CD4-positive, alpha-beta T cell (primary cell): Measurements from ENCODE around the gene SIL1. TPM values are rescaled to one million over a fixed set of nuclear protein-coding genes. Genes with fewer than 3 reads are reported as not detected.

ENCODE experiments used
- ATAC-seq: fragments of 200-7000 bp; cut with Tn5 transposase; one replicate; pipeline ENCODE4 v1.10.0; 2022; ENCODE audit warnings: mild to moderate bottlenecking; ENCODE audit not compliant: poor library complexity
- CTCF ChIA-PET: fragments of 350-600 bp; sonication (Branson Sonifier 250); formaldehyde crosslinking; loops from one replicate; lab custom pipeline; 2021; ENCODE audit warnings: antibody characterized with exemption, inconsistent platforms; lab: Charles Lee
- POLR2A ChIA-PET: fragments of 350-600 bp; sonication (Branson Sonifier 250); formaldehyde crosslinking; loops from one replicate; lab custom pipeline; 2021; ENCODE audit warnings: antibody characterized with exemption, inconsistent platforms; lab: Charles Lee
- DNase-seq, 14 experiments: peaks; one replicate each; pipeline ENCODE4 v3.0.0-alpha.2; 2013 to 2020; ENCODE audit warnings: mixed read lengths in 2 of 14
- H3K27ac ChIP-seq, 2 donors: one replicate each; pipeline versions ENCODE4 v1.5.1 to v1.7.0; 2013; ENCODE audit warnings: low read length in 2 of 2, low read depth in 1 of 2, mild to moderate bottlenecking in 1 of 2
- H3K27me3 ChIP-seq, 2 experiments: 1 replicate in 1 of 2; 2 replicates in 1 of 2; pipeline versions ENCODE4 v1.6.1 to v1.7.0; 2013; ENCODE audit warnings: low read length in 2 of 2, control low read depth in 1 of 2, mild to moderate bottlenecking in 1 of 2, moderate library complexity in 1 of 2; ENCODE audit not compliant: insufficient read depth in 2 of 2, control insufficient read depth in 1 of 2
- H3K36me3 ChIP-seq: one replicate; pipeline ENCODE4 v1.6.1; 2013; ENCODE audit warnings: low read length, control low read depth; ENCODE audit not compliant: insufficient read depth
- H3K4me1 ChIP-seq: one replicate; pipeline ENCODE4 v1.6.1; 2013; ENCODE audit warnings: low read length, control low read depth; ENCODE audit not compliant: insufficient read depth
- H3K4me3 ChIP-seq: one replicate; pipeline ENCODE4 v1.5.1; 2013; ENCODE audit warnings: mild to moderate bottlenecking, low read length, moderate library complexity
- H3K9me3 ChIP-seq, 2 experiments: 1 replicate in 1 of 2; 2 replicates in 1 of 2; pipeline versions ENCODE4 v1.6.1 to v1.7.0; 2013; ENCODE audit warnings: low read length in 2 of 2, mild to moderate bottlenecking in 2 of 2, control low read depth in 1 of 2, moderate library complexity in 1 of 2; ENCODE audit not compliant: control insufficient read depth in 1 of 2, insufficient read depth in 1 of 2
- H3K27ac Mint-ChIP-seq: one replicate; pipeline ENCODE4 v1.8.0; 2020; ENCODE audit warnings: mixed read lengths
- H3K27me3 Mint-ChIP-seq: one replicate; pipeline ENCODE4 v1.8.0; 2021; ENCODE audit warnings: mixed read lengths
- H3K36me3 Mint-ChIP-seq: one replicate; pipeline ENCODE4 v1.8.0; 2021; ENCODE audit warnings: low read depth, mixed read lengths
- H3K4me1 Mint-ChIP-seq: one replicate; pipeline ENCODE4 v1.8.0; 2021; ENCODE audit warnings: low read depth, mixed read lengths
- H3K4me3 Mint-ChIP-seq: one replicate; pipeline ENCODE4 v1.8.0; 2020; ENCODE audit warnings: mild to moderate bottlenecking, mixed read lengths
- H3K9me3 Mint-ChIP-seq: one replicate; pipeline ENCODE4 v1.8.0; 2020; ENCODE audit warnings: mixed read lengths
- CTCF ChIP-seq: fragments of 200-600 bp; IDR thresholded peaks from one replicate; pipeline ENCODE4 v1.8.0; 2022; ENCODE audit warnings: antibody characterized with exemption, mild to moderate bottlenecking
- intact Hi-C, 2 experiments: fragments of 100-400 bp; cut with DNase I in 1 of 2; cut with micrococcal nuclease in 1 of 2; formaldehyde crosslinking; loops; one replicate each; pipeline versions ENCODE4 v1.15.1 to v1.9.0; 2023 to 2025; cut with DNase I, micrococcal nuclease
- total RNA-seq, 174 experiments: library from RNA in 2 of 174; stranded (reverse) in 2 of 174; gene quantifications; one replicate each; pipeline ENCODE4 v1.2.3 and lab custom pipeline; 2021 to 2026

The SIL1 gene
- total RNA-seq, 2 experiments from 2014 or later, result 5.6 to 9.2 TPM

- ChIA-PET CTCF (no interaction called here), POLR2A (no interaction called here)
- Histone ChIP-seq H3K36me3 (peaks cover 3% of the 10 kb centered on the region), H3K9me3 (no peaks in the 10 kb centered on the region), H3K27ac (no peak overlapping the region), H3K27me3 (no peaks in the 10 kb centered on the region), H3K4me3 (no peak overlapping the region), H3K4me1 (no peaks in the 10 kb centered on the region)
- Mint-ChIP-seq H3K4me3 (no peak overlapping the region), H3K36me3 (no peaks in the 10 kb centered on the region), H3K27me3 (no peaks in the 10 kb centered on the region), H3K9me3 (no peaks in the 10 kb centered on the region), H3K4me1 (no peaks in the 10 kb centered on the region), H3K27ac (no peak overlapping the region)
- DNase-seq (no peak), ATAC-seq (no peak)
- no peak for TF ChIP-seq CTCF
- intact Hi-C loops, result no loop called here
Observed at GRCh38 chr5:139049780-139050179, 148.4 kb downstream of the SIL1 start.

- Histone ChIP-seq H3K27ac (no peak overlapping the region), H3K36me3 (peaks cover 3% of the 10 kb centered on the region), H3K4me3 (no peak overlapping the region), H3K27me3 (no peaks in the 10 kb centered on the region), H3K4me1 (no peaks in the 10 kb centered on the region), H3K9me3 (no peaks in the 10 kb centered on the region)
- no peak for DNase-seq
- Mint-ChIP-seq H3K4me1 (no peaks in the 10 kb centered on the region), H3K36me3 (no peaks in the 10 kb centered on the region), H3K9me3 (no peaks in the 10 kb centered on the region), H3K27ac (no peak overlapping the region), H3K27me3 (no peaks in the 10 kb centered on the region), H3K4me3 (no peak overlapping the region)
- intact Hi-C loops, result no loop called here
- ChIA-PET CTCF (no interaction called here), POLR2A (no interaction called here)
- ATAC-seq, result no peak
- TF ChIP-seq CTCF, result no peak
Observed at GRCh38 chr5:139046551-139046950, 151.6 kb downstream of the SIL1 start.

GRCh38 chr5:139043157-139043905, 154.8 kb downstream of the SIL1 start:
- ChIA-PET POLR2A (no interaction called here), CTCF (no interaction called here)
- no peaks in the 10 kb centered on the region for H3K27me3 ChIP-seq
- no peaks in the 10 kb centered on the region for H3K9me3 ChIP-seq
- Mint-ChIP-seq H3K9me3 (no peaks in the 10 kb centered on the region), H3K4me3 (no peak overlapping the region), H3K4me1 (no peaks in the 10 kb centered on the region), H3K36me3 (peaks cover 10% of the 10 kb centered on the region), H3K27ac (no peak overlapping the region), H3K27me3 (peaks cover 4% of the 10 kb centered on the region)
- no peaks in the 10 kb centered on the region for H3K4me1 ChIP-seq
- no peak for TF ChIP-seq CTCF
- DNase-seq, result no peak
- H3K4me3 ChIP-seq, result no peak overlapping the region
- no peaks in the 10 kb centered on the region for H3K36me3 ChIP-seq
- no peak for ATAC-seq
- intact Hi-C loops, result no loop called here
- no peak overlapping the region for H3K27ac ChIP-seq
